ENCODE results near the gene KLHL3. TPM values are rescaled to one million over a fixed set of nuclear protein-coding genes. Genes with fewer than 3 reads are reported as not detected.
"Not testable (repeated sequence)": the region's sequence is repeated elsewhere in the genome, so short reads cannot be mapped to it uniquely, and the experiment has no call there.

The KLHL3 gene
- total RNA-seq, 1 donor from 2014 or later = 5.7 TPM

GRCh38 chr5:137649228-137649935, 86.5 kb downstream of the KLHL3 start:
- Mint-ChIP-seq H3K27ac (ENCODE audit: unreplicated experiment) (no peak overlapping the region), H3K27me3 (ENCODE audit: unreplicated experiment) (peaks cover 2% of the 10 kb centered on the region), H3K4me1 (ENCODE audit: low read depth, unreplicated experiment) (no peaks in the 10 kb centered on the region), H3K4me3 (ENCODE audit: unreplicated experiment) (no peak overlapping the region), H3K36me3 (ENCODE audit: unreplicated experiment) (no peaks in the 10 kb centered on the region), H3K9me3 (ENCODE audit: unreplicated experiment) (no peaks in the 10 kb centered on the region)
- no peak for TF ChIP-seq CTCF (IDR thresholded peaks at IDR 0.05; ENCODE audit: partially characterized antibody, unreplicated experiment)
- DNase-seq = no peak

GRCh38 chr5:137648361-137648760, 87.5 kb downstream of the KLHL3 start:
- DNase-seq = no peak
- TF ChIP-seq CTCF (IDR thresholded peaks at IDR 0.05; ENCODE audit: partially characterized antibody, unreplicated experiment) = no peak
- Mint-ChIP-seq H3K27me3 (ENCODE audit: unreplicated experiment) (peaks cover 2% of the 10 kb centered on the region), H3K9me3 (ENCODE audit: unreplicated experiment) (no peaks in the 10 kb centered on the region), H3K27ac (ENCODE audit: unreplicated experiment) (no peak overlapping the region), H3K4me1 (ENCODE audit: low read depth, unreplicated experiment) (no peaks in the 10 kb centered on the region), H3K36me3 (ENCODE audit: unreplicated experiment) (no peaks in the 10 kb centered on the region), H3K4me3 (ENCODE audit: unreplicated experiment) (no peak overlapping the region)

- H3K36me3 Mint-ChIP-seq (ENCODE audit: unreplicated experiment) = no peaks in the 10 kb centered on the region
- no peak overlapping the region for H3K4me3 Mint-ChIP-seq (ENCODE audit: unreplicated experiment)
- H3K4me1 Mint-ChIP-seq (ENCODE audit: low read depth, unreplicated experiment) = no peaks in the 10 kb centered on the region
- no peak overlapping the region for H3K27ac Mint-ChIP-seq (ENCODE audit: unreplicated experiment)
- DNase-seq = no peak
- peaks cover 2% of the 10 kb centered on the region for H3K27me3 Mint-ChIP-seq (ENCODE audit: unreplicated experiment)
- H3K9me3 Mint-ChIP-seq (ENCODE audit: unreplicated experiment) = no peaks in the 10 kb centered on the region
- no peak for TF ChIP-seq CTCF (IDR thresholded peaks at IDR 0.05; ENCODE audit: partially characterized antibody, unreplicated experiment)
Observed at GRCh38 chr5:137647401-137647800, 88.5 kb downstream of the KLHL3 start.

GRCh38 chr5:137646761-137647160, 89.1 kb downstream of the KLHL3 start:
- H3K4me3 Mint-ChIP-seq (ENCODE audit: unreplicated experiment) = no peak overlapping the region
- TF ChIP-seq CTCF (IDR thresholded peaks at IDR 0.05; ENCODE audit: partially characterized antibody, unreplicated experiment) = no peak
- no peak for DNase-seq
- peaks cover 2% of the 10 kb centered on the region for H3K27me3 Mint-ChIP-seq (ENCODE audit: unreplicated experiment)
- no peaks in the 10 kb centered on the region for H3K9me3 Mint-ChIP-seq (ENCODE audit: unreplicated experiment)
- no peaks in the 10 kb centered on the region for H3K4me1 Mint-ChIP-seq (ENCODE audit: low read depth, unreplicated experiment)
- no peaks in the 10 kb centered on the region for H3K36me3 Mint-ChIP-seq (ENCODE audit: unreplicated experiment)
- H3K27ac Mint-ChIP-seq (ENCODE audit: unreplicated experiment) = no peak overlapping the region

- H3K4me1 Mint-ChIP-seq (ENCODE audit: low read depth, unreplicated experiment); H3K27me3 Mint-ChIP-seq (ENCODE audit: unreplicated experiment); H3K27ac Mint-ChIP-seq (ENCODE audit: unreplicated experiment); H3K36me3 Mint-ChIP-seq (ENCODE audit: unreplicated experiment); H3K4me3 Mint-ChIP-seq (ENCODE audit: unreplicated experiment); DNase-seq; H3K9me3 Mint-ChIP-seq (ENCODE audit: unreplicated experiment): not testable (repeated sequence)
Observed at GRCh38 chr5:137643081-137643480, 92.8 kb downstream of the KLHL3 start.

Measured in glutamatergic neuron (in vitro differentiated cells).